ENCODE data around the gene TRMT5. TPM values are rescaled to one million over a fixed set of nuclear protein-coding genes. Genes with fewer than 3 reads are reported as not detected.

TRMT5 gene
- total and polyA plus RNA-seq, 10 of the 15 experiments (the other 5 are each of a cell fraction or from before 2014, with no cell fraction given): 6.6 to 13.1 (median 9.4) TPM

GRCh38 chr14:60963761-60964160 is 17.1 kb downstream of the TRMT5 start:
- Histone ChIP-seq H3K4me1 (ENCODE audit: control insufficient read depth, insufficient read depth, low read length) (no peaks in the 10 kb centered on the region), H3K27me3 (replicated peaks in 1 of 2; ENCODE audit: control insufficient read depth in 2 of 2, insufficient read depth in 2 of 2, low read length in 1 of 2) (no peaks in the 10 kb centered on the region), H3K27ac (ENCODE audit: control insufficient read depth, insufficient read depth) (no peak overlapping the region), H3K9me3 (replicated peaks; ENCODE audit: control insufficient read depth, insufficient read depth, low read length) (no peaks in the 10 kb centered on the region; the same call in 2 of the 3 replicates), H3K36me3 (ENCODE audit: control insufficient read depth in 2 of 2, insufficient read depth in 2 of 2, low read length in 1 of 2) (no peaks in the 10 kb centered on the region), H4K20me1 (ENCODE audit: control insufficient read depth, insufficient read depth) (no peaks in the 10 kb centered on the region), H3K79me2 (ENCODE audit: control insufficient read depth, insufficient read depth, low read length) (no peaks in the 10 kb centered on the region), H3K4me2 (ENCODE audit: control insufficient read depth, insufficient read depth) (no peak overlapping the region), H3K4me3 (no peak overlapping the region), H2AFZ (ENCODE audit: control insufficient read depth, low read depth, low read length) (no peak overlapping the region), H3K9ac (ENCODE audit: control insufficient read depth, insufficient read depth, low read length) (no peak overlapping the region)
- DNase-seq (ENCODE audit: low read depth, low spot score) (no peak), ATAC-seq (no peak), FAIRE-seq (no peak)
- ChIA-PET POLR2A (no interaction called here), SMC1A (ENCODE audit: uncharacterized antibody, unreplicated experiment) (interaction anchor here (0.6 kb wide), 1 partner anchor 111 kb away, joined by 3 read pairs; no protein-coding TSS in a partner anchor), CTCF (no interaction called here), RAD21 (ENCODE audit: unreplicated experiment) (no interaction called here)
- WGBS (ENCODE audit: insufficient coverage, insufficient replicate concordance, low lambda C conversion rate, missing lambda C conversion rate): 49% methylated on average over 2 of the region's 2 CpGs
- intact Hi-C loops (cut with micrococcal nuclease; ENCODE audit: unreplicated experiment): no loop called here
- in situ Hi-C loops (cut with MboI): no loop called here
- no TSS peak for BruUV-seq (replicated peaks)
- TF ChIP-seq TAF1 (IDR thresholded peaks at IDR 0.05; ENCODE audit: borderline replicate concordance, low read depth, low read length) (no peak), ESRRA (IDR thresholded peaks at IDR 0.05; ENCODE audit: low read length) (no peak), BHLHE40 (IDR thresholded peaks at IDR 0.05; ENCODE audit: borderline replicate concordance in 1 of 2, low read depth in 2 of 2, low read length in 1 of 2) (no peak), KLF5 (IDR thresholded peaks at IDR 0.05; ENCODE audit: partially characterized antibody) (no peak), CEBPB (IDR thresholded peaks at IDR 0.05; ENCODE audit: borderline replicate concordance in 1 of 2, low read depth in 2 of 2, low read length in 2 of 2) (no peak), NBN (IDR thresholded peaks at IDR 0.05) (no peak), WRNIP1 (IDR thresholded peaks at IDR 0.05; ENCODE audit: borderline replicate concordance, low read depth, low read length) (no peak), NRF1 (conservative IDR thresholded peaks at IDR 0.05; ENCODE audit: low read depth, low read length) (no peak), ASH2L (IDR thresholded peaks at IDR 0.05; ENCODE audit: borderline replicate concordance, low read depth) (no peak), SKIL (IDR thresholded peaks at IDR 0.05; ENCODE audit: low read depth, poor library complexity, severe bottlenecking) (no peak), DPF2 (IDR thresholded peaks at IDR 0.05) (no peak), ZNF207 (IDR thresholded peaks at IDR 0.05; ENCODE audit: borderline replicate concordance) (no peak), ZNF592 (IDR thresholded peaks at IDR 0.05) (no peak), KDM1A (IDR thresholded peaks at IDR 0.05; ENCODE audit: borderline replicate concordance) (no peak), EGR1 (IDR thresholded peaks at IDR 0.05; ENCODE audit: borderline replicate concordance in 1 of 2, low read depth in 2 of 2, low read length in 2 of 2) (no peak), FOXK2 (IDR thresholded peaks at IDR 0.05) (no peak), RELA (IDR thresholded peaks at IDR 0.05; ENCODE audit: borderline replicate concordance, partially characterized antibody) (no peak)

Measured in GM12878 (cell line).